ENCODE measurements around the gene RNF208. TPM values are rescaled to one million over a fixed set of nuclear protein-coding genes. Genes with fewer than 3 reads are reported as not detected.

RNF208 gene
- total RNA-seq, 1 donor = not detected

GRCh38 chr9:137176302-137177182 lies 45.5 kb downstream of the RNF208 start:
- TF ChIP-seq CTCF (IDR thresholded peaks at IDR 0.05; ENCODE audit: extremely low read depth, low read depth, low read length) = peak; percentile 59
- Histone ChIP-seq H4K20me1 (ENCODE audit: insufficient read depth, low read length) (peaks cover 12% of the 10 kb centered on the region), H3K4me3 (ENCODE audit: insufficient read depth, low read length) (no peak overlapping the region), H3K4me1 (ENCODE audit: insufficient read depth, low read length) (no peaks in the 10 kb centered on the region), H3K36me3 (ENCODE audit: insufficient read depth, low read length) (peaks cover 5% of the 10 kb centered on the region), H3K27ac (ENCODE audit: low read depth, low read length) (no peak overlapping the region), H3K9me3 (ENCODE audit: low read depth, low read length) (no peaks in the 10 kb centered on the region), H3K4me2 (ENCODE audit: insufficient read depth, low read length) (no peak overlapping the region), H3K79me2 (ENCODE audit: insufficient read depth, low read length) (no peaks in the 10 kb centered on the region), H3K27me3 (ENCODE audit: insufficient read depth, low read length) (no peaks in the 10 kb centered on the region), H2AFZ (ENCODE audit: low read length) (no peak overlapping the region)
- DNase-seq (ENCODE audit: insufficient read length, low spot score, missing footprints) = peak; percentile 99

GRCh38 chr9:137175345-137175961 lies 46.6 kb downstream of the RNF208 start:
- DNase-seq (ENCODE audit: insufficient read length, low spot score, missing footprints) = peak; percentile 93
- Histone ChIP-seq H3K79me2 (ENCODE audit: insufficient read depth, low read length) (no peaks in the 10 kb centered on the region), H3K27me3 (ENCODE audit: insufficient read depth, low read length) (peaks cover 6% of the 10 kb centered on the region)

GRCh38 chr9:137174722-137175293 lies 47.2 kb downstream of the RNF208 start:
- Histone ChIP-seq H3K4me1 (ENCODE audit: insufficient read depth, low read length) (no peaks in the 10 kb centered on the region), H2AFZ (ENCODE audit: low read length) (no peak overlapping the region), H3K4me2 (ENCODE audit: insufficient read depth, low read length) (no peak overlapping the region), H3K79me2 (ENCODE audit: insufficient read depth, low read length) (no peaks in the 10 kb centered on the region), H3K27me3 (ENCODE audit: insufficient read depth, low read length) (peaks cover 11% of the 10 kb centered on the region), H3K4me3 (ENCODE audit: insufficient read depth, low read length) (no peak overlapping the region), H4K20me1 (ENCODE audit: insufficient read depth, low read length) (peaks cover 12% of the 10 kb centered on the region), H3K36me3 (ENCODE audit: insufficient read depth, low read length) (no peaks in the 10 kb centered on the region), H3K9me3 (ENCODE audit: low read depth, low read length) (no peaks in the 10 kb centered on the region), H3K27ac (ENCODE audit: low read depth, low read length) (no peak overlapping the region)
- DNase-seq (ENCODE audit: insufficient read length, low spot score, missing footprints) = peak; percentile 89
- TF ChIP-seq CTCF (IDR thresholded peaks at IDR 0.05; ENCODE audit: extremely low read depth, low read depth, low read length) = no peak

More at GRCh38 chr9:137175345-137175961, 46.6 kb downstream of the RNF208 start:
- H2AFZ ChIP-seq (ENCODE audit: low read length) = no peak overlapping the region
- H3K36me3 ChIP-seq (ENCODE audit: insufficient read depth, low read length) = peaks cover 5% of the 10 kb centered on the region
- H3K4me1 ChIP-seq (ENCODE audit: insufficient read depth, low read length) = no peaks in the 10 kb centered on the region
- H3K9me3 ChIP-seq (ENCODE audit: low read depth, low read length) = no peaks in the 10 kb centered on the region
- peaks cover 12% of the 10 kb centered on the region for H4K20me1 ChIP-seq (ENCODE audit: insufficient read depth, low read length)
- H3K4me3 ChIP-seq (ENCODE audit: insufficient read depth, low read length) = no peak overlapping the region
- H3K27ac ChIP-seq (ENCODE audit: low read depth, low read length) = no peak overlapping the region
- TF ChIP-seq CTCF (IDR thresholded peaks at IDR 0.05; ENCODE audit: extremely low read depth, low read depth, low read length) = no peak
- H3K4me2 ChIP-seq (ENCODE audit: insufficient read depth, low read length) = no peak overlapping the region
